Measurements from ENCODE around the gene PARD3.

The PARD3 gene

GRCh38 chr10:34825414-34825813 is 10.3 kb upstream of the PARD3 start:
- in situ Hi-C loops (cut with HindIII; ENCODE audit: low sequenced_read_pairs) = no loop called here

- in situ Hi-C loops (cut with HindIII; ENCODE audit: low sequenced_read_pairs) = no loop called here
These were observed 9.8 kb upstream of the PARD3 start for GRCh38 chr10:34824870-34825269.

GRCh38 chr10:34821587-34822585 is 6.8 kb upstream of the PARD3 start:
- in situ Hi-C loops (cut with HindIII; ENCODE audit: low sequenced_read_pairs) = no loop called here

GRCh38 chr10:34817586-34817985 is 2.5 kb upstream of the PARD3 start:
- in situ Hi-C loops (cut with HindIII; ENCODE audit: low sequenced_read_pairs) = no loop called here

GRCh38 chr10:34817054-34817453 is 2.0 kb upstream of the PARD3 start:
- in situ Hi-C loops (cut with HindIII; ENCODE audit: low sequenced_read_pairs) = no loop called here

GRCh38 chr10:34816501-34817002 is 1.5 kb upstream of the PARD3 start:
- in situ Hi-C loops (cut with HindIII; ENCODE audit: low sequenced_read_pairs) = no loop called here

GRCh38 chr10:34816085-34816496 is 995 bp upstream of the PARD3 start:
- in situ Hi-C loops (cut with HindIII; ENCODE audit: low sequenced_read_pairs) = no loop called here

- in situ Hi-C loops (cut with HindIII; ENCODE audit: low sequenced_read_pairs) = no loop called here
These were observed 247 bp downstream of the PARD3 start for GRCh38 chr10:34814913-34815184.

GRCh38 chr10:34814223-34814912 is 728 bp downstream of the PARD3 start:
- in situ Hi-C loops (cut with HindIII; ENCODE audit: low sequenced_read_pairs) = no loop called here

GRCh38 chr10:34813626-34814222 is 1.4 kb downstream of the PARD3 start:
- in situ Hi-C loops (cut with HindIII; ENCODE audit: low sequenced_read_pairs) = no loop called here

- in situ Hi-C loops (cut with HindIII; ENCODE audit: low sequenced_read_pairs) = no loop called here
These were observed 2.3 kb downstream of the PARD3 start for GRCh38 chr10:34812771-34813170.

- in situ Hi-C loops (cut with HindIII; ENCODE audit: low sequenced_read_pairs) = no loop called here
These were observed 3.1 kb downstream of the PARD3 start for GRCh38 chr10:34811968-34812514.

- in situ Hi-C loops (cut with HindIII; ENCODE audit: low sequenced_read_pairs) = no loop called here
These were observed 3.7 kb downstream of the PARD3 start for GRCh38 chr10:34811126-34811967.

GRCh38 chr10:34809796-34810195 is 5.3 kb downstream of the PARD3 start:
- in situ Hi-C loops (cut with HindIII; ENCODE audit: low sequenced_read_pairs) = no loop called here

- in situ Hi-C loops (cut with HindIII; ENCODE audit: low sequenced_read_pairs) = no loop called here
These were observed 6.0 kb downstream of the PARD3 start for GRCh38 chr10:34808801-34809745.

GRCh38 chr10:34808336-34808735 is 6.8 kb downstream of the PARD3 start:
- in situ Hi-C loops (cut with HindIII; ENCODE audit: low sequenced_read_pairs) = no loop called here

- in situ Hi-C loops (cut with HindIII; ENCODE audit: low sequenced_read_pairs) = no loop called here
These were observed 10.8 kb downstream of the PARD3 start for GRCh38 chr10:34804306-34804705.

GRCh38 chr10:34802692-34803091 is 12.4 kb downstream of the PARD3 start:
- in situ Hi-C loops (cut with HindIII; ENCODE audit: low sequenced_read_pairs) = no loop called here

- in situ Hi-C loops (cut with HindIII; ENCODE audit: low sequenced_read_pairs) = no loop called here
These were observed 13.9 kb downstream of the PARD3 start for GRCh38 chr10:34801097-34801733.

Measured in endothelial cell of hepatic sinusoid (primary cell).